ENCODE measurements around the gene GOLGA6L1.
"Not testable (repeated sequence)": the region's sequence is repeated elsewhere in the genome, so short reads cannot be mapped to it uniquely, and the experiment has no call there.

The GOLGA6L1 gene, protein sequence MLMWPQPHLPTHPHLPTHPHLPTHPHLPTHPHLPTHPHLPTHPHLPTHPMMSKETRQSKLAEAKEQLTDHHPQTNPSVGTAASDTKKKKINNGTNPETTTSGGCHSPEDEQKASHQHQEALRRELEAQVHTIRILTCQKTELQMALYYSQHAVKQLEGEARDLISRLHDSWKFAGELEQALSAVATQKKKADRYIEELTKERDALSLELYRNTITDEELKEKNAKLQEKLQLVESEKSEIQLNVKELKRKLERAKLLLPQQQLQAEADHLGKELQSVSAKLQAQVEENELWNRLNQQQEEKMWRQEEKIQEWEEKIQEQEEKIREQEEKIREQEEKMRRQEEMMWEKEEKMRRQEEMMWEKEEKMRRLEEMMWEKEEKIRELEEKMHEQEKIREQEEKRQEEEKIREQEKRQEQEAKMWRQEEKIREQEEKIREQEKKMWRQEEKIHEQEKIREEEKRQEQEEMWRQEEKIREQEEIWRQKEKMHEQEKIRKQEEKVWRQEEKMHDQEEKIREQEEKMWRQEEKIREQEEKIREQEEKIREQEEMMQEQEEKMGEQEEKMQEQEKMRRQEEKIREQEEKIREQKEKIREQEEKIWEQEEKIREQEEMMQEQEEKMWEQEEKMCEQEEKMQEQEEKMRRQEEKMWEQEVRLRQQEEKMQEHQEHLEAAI

DNA sequence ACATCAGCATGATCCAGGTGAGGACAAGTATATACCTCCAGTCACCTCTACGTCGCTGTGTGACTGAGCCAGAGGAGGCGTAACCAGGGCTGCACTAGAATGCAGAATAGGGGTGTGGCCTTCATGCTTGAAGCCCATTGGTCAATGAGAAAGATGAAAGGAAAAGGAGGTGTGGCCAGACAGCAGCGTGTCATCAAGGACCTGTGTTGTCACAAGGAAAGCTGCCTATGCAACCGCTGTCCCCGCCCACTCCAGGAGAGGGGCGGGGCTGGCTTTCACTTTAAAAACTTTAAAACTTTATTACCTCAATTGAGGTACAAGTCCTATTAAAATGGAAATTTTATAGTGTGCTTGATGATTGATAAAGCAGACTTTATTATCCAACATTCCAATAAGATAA is at the start of gene GOLGA6L1:
GOLGA6L1 (minus strand) TSS at position 101 of the 400 bp plus-strand sequence; CDS start at position 10, 91 bp downstream.
- not testable (repeated sequence) for DNase-seq (ENCODE audit: low read depth in 3 of 3)

DNA sequence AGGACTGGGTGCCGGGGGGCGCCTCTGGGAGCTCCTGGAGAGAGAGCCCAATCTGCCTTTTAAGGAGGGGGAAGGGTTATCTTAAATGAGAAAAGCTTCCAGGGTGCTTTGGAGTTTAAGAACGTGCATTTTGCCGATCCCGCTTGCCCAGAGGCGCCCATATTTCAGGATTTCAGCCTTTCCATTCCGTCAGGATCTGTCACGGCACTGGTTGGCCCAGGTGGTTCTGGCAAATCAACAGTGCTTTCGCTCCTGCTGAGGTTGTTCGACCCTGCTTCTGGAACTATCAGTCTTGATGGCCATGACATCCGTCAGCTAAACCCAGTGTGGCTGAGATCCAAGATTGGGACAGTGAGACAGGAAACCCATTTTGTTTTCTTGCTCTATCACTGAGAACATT is 44.6 kb upstream of the GOLGA6L1 start:
- not testable (repeated sequence) for DNase-seq (ENCODE audit: low read depth in 3 of 3)

DNA sequence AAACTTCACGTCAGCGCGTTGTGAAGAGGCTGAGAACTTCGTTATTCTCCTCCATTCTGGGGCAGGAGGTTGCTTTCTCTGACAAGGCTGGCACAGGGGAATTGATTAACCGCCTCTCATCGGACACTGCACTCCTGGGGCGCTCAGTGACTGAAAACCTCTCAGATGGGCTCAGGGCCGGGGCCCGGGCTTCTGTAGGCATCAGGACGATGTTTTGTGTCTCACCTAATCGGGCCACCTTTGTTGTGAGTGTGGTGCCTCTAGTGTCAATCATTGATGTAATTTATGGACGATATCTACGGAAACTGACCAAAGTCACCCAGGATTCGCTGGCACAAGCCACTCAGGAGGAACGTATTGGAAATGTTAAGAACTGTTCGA is 43.9 kb upstream of the GOLGA6L1 start:
- DNase-seq (ENCODE audit: low read depth in 3 of 3) = not testable (repeated sequence)

DNA sequence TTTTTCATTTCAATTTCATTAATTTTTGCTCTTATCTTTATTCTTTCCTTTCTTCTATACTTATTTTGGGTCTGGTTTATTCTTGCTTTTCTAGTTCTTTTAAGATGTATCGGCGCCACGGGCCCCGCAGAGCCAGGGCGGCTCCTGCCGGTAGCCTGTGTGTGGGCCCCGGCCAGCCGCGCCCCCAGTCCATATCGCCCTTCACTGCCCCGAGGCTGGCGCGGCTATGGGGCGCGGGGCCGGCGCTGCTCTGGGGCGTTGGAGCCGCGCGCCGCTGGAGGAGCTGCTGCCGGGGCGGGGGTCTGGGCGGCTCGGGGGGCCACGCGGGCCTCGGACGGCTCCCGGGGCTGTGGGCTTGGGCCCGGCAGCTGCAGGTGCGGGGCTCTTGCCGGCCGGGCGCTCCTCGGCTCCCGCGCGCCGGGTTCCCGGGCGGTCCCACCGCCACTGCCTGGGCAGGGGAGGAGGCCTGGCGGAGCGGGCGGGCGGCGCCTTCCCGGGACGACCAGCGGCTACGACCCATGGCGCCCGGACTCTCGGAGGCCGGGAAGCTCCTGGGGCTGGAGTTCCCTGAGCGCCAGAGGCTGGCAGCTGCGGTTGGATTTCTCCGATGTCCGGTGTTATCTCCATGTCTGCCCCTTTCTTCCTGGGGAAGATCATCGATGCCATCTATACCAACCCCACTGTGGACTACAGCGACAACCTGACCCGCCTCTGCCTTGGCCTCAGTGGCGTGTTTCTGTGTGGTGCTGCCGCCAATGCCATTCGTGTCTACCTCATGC is 43.3 kb upstream of the GOLGA6L1 start:
- DNase-seq (ENCODE audit: low read depth in 3 of 3) = not testable (repeated sequence)

DNA sequence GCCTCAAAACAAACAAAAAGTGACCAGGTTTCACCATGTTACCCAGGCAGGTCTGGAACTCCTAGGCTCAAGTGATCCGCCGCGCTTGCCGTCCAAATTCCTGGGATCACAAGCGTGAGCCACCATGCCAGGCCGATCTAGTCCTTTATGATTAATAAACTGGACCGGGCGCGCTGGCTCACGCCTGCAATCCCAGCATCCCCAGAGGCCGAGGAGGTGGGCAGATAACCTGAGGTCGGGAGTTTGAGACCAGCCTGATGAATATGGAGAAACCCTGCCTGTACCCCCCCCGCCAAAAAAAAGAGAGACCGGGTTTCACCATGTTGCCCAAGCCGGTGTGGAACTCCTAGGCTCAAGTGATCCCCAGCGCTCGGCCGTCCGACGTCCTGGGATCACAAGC is 40.1 kb upstream of the GOLGA6L1 start:
- not testable (repeated sequence) for DNase-seq (ENCODE audit: low read depth in 3 of 3)

DNA sequence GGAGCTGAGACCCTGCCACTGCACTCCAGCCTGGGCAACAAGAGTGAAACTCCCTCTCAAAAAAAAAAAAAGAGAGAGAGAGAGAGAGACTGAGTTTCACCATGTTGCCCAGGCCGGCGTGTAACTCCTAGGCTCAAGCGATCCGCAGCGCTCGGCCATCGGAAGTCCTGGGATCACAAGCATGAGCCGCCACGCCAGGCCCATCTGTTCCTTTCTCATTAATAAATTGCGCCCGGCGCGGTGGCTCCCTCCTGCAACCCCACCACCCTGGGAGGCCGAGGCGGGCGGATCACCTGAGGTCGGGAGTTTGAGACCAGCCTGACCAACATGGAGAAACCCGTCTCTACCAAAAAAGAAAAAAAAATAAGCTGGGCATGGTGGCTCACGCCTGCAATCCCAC is 39.0 kb upstream of the GOLGA6L1 start:
- not testable (repeated sequence) for DNase-seq (ENCODE audit: low read depth in 3 of 3)

DNA sequence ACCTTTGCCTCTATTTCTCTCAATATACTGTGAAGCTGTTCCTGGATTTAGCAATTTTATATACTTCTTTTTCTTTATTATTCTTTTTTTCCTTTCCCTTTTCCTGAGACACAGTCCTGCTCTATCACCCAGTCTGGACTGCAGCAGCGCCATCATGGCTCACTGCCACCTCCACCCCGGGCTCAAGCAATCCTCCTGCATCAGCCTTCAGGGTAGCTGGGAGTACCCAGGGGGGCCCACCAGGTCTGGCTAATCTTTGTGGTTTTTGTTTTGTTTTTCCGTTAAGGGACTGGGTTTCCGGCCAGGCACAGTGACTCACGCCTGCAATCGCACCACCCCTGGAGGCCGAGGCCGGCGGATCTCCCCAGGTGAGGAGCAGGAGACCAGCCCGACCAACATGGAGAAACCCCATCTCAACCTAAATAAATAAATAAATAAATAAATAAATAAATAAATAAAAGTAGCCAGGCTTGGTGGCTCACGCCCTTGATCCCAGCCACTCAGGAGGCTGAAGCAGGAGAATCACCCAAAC is 38.1 kb upstream of the GOLGA6L1 start:
- DNase-seq (ENCODE audit: low read depth in 3 of 3) = not testable (repeated sequence)

DNA sequence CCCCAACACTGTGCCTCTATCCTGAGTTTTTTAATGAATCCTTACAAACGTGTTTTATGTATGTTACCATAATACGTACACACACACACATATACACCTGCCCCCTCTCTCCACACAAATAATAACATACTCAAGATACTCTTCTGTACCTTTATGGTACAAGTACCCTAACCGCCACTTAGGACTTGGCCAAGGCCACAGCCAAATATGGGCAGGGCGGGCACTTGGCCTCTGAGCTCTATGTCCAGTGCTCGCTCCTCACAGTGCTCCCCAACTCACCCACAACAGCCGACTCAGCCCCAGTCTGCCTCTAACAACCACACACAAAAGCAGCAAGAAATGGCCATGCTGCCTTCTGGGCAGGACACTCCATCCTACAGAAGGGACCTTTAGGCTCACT is 3.8 kb downstream of the GOLGA6L1 start:
- not testable (repeated sequence) for DNase-seq (ENCODE audit: low read depth in 3 of 3)

DNA sequence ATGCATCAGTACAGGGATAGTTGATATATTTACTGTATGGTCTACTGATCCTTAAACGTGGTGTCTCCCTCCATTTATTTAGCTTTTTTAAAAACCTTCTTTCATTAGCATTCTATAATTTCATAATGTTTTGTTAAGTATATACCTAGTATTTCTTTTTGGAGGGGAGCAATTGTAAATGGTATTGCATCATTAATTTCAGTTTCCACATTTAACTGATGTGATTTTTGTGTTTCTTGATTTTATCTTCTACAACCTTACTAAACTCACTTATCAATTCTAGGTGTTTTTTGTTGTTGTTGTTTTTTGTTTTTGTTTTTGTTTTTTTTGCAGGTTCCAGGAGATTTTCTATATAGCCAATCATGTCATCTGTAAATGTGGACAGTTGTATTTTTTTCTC is 18.4 kb downstream of the GOLGA6L1 start:
- DNase-seq (ENCODE audit: low read depth in 3 of 3) = no peak

DNA sequence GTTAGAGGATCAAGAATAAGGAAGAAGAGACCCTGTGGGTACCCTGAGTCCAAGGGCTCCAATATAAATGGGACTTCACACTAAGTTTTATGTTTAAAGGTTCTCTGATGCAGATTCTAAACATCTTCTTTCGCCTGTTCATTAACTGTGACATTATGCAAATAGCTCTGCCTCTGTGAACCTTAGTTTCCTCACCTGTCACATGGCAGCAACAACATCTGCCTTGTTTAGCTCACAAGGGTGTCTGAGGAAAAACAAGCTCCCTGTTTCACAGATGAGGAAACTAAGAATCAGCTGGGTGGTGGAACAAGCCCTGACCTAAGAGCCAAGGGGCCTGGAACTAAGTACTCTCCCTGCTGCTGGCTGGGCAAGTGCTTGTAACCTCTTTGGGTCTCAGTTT is 40.8 kb downstream of the GOLGA6L1 start:
- no peak for DNase-seq (ENCODE audit: low read depth in 3 of 3)

DNA sequence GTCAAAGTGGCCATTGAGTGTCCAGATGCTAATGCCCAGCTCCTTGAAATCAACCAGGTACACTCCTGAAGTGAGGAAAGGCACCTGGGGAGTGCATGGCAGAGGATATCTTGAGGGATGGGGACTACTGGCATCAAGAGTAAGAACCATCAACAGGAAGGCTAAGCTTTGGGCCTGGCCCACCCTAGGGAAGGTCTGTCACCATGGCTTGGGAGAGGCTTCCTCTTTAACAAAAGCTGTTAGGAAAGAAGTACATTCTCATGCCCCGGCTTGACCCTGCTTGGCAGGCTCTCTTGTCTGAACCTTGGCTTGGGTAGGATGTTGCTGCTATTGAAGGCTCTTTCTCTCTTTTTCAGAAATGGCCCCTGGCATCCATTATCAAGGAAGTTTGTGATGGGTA is 53.5 kb downstream of the GOLGA6L1 start:
- no peak for DNase-seq (ENCODE audit: low read depth in 3 of 3)

DNA sequence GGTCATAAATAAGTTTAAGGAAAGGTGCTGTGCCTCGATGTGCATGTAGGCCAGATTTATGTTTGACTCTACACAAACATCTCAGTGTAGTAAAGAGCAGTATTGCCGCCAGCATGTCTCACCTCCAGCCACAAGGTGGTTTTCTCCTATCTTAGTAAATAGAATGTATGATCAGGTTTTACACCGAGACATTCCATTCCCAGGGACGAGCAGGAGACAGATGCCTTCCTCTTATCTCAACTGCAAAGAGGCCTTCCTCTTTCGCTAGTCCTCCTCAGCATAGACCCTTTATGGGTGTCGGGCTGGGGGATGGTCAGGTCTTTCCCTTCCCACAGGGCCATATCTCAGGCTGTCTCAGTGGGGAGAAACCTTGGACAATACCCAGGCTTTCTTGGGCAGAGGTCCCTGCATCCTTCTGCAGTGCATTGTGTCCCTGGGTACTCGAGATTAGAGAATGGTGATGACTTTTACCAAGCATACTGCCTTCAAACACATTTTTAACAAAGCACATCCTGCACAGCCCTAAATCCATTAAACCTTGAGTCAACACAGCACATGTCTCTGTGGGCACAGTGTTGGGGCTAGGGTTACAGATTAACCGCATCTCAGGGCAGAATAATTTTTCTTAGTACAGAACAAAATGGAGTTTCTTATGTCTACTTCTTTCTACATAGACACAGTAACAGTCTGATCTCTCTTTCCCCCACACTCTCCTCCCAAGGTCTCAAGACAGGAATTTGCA is 54.5 kb downstream of the GOLGA6L1 start:
- not testable (repeated sequence) for DNase-seq (ENCODE audit: low read depth in 3 of 3)

DNA sequence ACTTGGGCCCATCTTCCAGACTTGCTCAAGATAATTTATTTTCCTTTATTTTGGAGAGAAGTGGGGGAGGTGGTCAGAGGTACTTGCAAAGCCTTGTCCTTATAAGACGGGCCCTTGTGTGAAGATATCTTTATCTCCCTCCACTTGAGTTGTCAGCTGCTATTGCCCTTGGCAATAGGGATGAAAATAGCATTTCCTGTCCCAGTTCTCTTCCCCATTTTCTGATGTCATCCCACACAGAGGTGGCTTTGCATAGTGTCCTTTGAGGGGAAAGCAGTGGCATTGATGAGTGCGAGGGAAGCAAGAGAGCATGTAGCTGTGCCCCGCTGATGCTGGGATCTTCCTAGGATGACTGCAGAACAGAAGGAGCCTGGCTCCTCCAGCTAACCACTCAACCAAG is 55.4 kb downstream of the GOLGA6L1 start:
- no peak for DNase-seq (ENCODE audit: low read depth in 3 of 3)

DNA sequence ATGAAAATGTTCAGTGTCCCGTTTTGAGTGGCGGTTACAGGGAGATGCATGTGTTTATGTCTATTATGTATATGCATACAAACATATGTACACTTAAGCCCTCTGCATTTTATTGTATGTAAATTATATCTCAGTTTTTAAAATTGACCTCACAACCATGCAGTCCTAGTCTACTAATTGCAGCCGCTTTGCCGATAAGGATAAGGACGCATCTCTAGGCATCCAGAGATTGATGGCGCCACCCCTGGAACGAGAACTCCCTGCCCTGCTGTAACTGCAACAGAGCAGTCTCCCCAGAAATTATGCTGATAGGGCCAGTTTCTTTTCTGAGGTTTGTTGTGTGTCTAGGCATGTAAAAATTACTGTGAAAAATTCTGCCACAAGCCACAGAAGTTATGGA is 56.9 kb downstream of the GOLGA6L1 start:
- DNase-seq (ENCODE audit: low read depth in 3 of 3) = no peak
